GM21367 (cell line): ENCODE data around the gene AFF2.
"Not testable (repeated sequence)": the region's sequence is repeated elsewhere in the genome, so short reads cannot be mapped to it uniquely, and the experiment has no call there.

Experiments
- ATAC-seq: cut with Tn5 transposase; IDR thresholded peaks from one replicate; pipeline ENCODE4 v1.9.1; 2021; ENCODE audit not compliant: unreplicated experiment

Gene AFF2

DNA sequence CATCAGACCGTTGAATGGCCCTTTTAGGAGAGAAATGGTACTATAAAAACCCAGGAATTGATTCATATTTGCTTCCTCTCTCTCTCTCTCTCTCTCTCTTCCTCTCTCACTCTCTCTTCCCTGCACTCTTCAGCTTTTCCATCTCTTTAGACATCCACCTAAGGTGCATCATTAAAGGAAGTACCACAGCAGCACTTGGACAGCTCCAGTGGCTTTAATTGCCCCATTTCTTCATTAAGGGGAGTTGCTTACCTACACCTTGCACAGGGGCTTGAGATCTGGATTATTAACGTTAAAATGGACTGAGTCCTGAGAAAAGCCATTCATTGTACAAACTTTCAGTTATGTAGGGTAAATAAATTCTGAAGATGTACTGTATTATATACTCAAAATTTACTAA lies 323.6 kb downstream of the AFF2 start:
- no peak for ATAC-seq

DNA sequence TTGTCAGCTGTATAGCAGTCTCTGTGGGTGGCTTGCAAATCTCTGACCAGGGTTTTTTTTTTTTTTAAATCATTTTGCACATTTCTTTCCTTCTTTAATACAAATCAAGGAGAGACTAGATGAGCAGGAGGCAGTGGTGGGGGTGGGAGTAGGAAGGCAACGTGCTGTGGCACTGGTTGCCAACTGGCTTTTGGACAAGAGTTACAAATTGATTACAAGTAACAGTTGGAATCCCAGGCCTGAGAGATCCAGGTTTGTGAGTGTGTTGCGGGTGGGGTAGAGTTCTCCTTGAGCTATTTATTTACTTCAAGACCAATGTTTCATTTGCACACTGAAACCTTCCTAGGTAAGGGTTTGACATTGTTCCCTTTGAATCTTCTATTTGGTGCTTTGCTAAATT lies 325.3 kb downstream of the AFF2 start:
- no peak for ATAC-seq

DNA sequence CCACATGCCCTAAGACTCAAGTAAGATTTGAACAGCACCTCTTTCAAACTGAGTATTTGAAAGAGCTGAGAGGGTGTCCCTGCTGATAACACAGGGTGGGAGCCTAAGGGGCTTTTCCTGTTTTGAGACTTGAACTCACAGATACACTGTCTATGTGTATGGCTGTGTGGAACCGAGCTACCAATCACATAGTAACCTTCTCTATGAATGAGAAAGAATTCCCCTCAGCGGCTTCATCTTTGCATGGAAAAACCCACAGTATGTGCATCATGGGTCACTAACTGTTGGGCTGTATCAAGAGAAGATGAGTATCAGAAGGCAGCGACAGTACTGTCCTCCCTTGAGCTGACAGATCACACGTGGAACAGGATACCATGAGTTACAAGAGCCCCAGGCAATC lies 336.3 kb downstream of the AFF2 start:
- no peak for ATAC-seq

DNA sequence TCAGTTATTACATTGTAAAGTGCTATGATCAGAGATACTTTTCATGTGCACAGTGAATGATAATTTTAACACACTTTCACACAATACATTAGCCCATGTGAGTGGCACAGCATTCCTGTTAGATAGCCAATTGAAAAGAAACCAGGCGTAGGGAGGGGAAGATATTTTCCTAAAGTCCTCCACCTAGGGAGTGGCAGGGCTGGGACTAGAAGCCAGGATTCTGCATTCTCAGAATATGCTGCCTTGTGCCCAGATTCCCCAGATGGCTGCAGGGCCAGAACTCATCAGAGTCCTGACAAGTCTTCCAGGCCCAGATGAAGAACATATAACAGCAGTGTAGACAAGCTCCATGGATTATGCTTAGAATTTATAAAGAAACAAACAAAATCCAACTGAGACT lies 350.2 kb downstream of the AFF2 start:
- no peak for ATAC-seq

DNA sequence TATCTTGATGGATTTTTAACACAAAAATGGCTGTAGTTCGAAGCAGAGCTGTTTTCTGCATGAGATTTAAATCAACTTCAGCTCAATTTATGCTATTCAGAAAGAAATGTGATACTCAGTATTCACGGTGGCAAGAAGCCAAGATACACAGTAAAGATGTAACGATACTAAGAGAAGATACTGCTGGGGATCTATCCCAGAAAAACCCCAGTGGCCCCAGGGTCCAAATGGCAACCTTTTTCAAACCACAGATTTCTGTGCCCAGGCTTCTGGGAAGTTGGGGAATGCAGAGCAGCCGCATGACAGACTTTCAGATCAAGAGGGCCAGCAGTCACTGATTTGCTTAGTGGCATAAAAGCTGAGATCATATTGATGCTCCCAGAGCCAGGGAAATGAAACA lies 353.9 kb downstream of the AFF2 start:
- ATAC-seq = no peak

DNA sequence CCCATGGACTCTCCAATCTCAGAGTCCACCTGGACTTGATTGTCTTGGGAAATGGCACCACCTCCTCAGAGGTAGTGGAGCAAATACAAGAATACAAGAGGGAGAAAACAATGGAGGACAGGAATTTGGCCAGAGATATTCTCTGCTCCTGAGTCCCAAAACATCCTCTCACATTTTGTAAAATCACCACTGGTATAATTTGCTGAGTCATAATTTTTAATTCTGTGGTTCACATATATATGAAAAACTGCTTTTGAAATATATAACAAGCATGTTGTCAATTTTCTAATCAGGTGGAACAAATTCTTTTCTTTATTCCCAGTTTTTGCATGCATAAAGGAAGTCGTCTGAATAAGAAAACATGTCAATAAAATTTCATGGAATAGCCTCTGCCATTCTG lies 356.1 kb downstream of the AFF2 start:
- no peak for ATAC-seq

DNA sequence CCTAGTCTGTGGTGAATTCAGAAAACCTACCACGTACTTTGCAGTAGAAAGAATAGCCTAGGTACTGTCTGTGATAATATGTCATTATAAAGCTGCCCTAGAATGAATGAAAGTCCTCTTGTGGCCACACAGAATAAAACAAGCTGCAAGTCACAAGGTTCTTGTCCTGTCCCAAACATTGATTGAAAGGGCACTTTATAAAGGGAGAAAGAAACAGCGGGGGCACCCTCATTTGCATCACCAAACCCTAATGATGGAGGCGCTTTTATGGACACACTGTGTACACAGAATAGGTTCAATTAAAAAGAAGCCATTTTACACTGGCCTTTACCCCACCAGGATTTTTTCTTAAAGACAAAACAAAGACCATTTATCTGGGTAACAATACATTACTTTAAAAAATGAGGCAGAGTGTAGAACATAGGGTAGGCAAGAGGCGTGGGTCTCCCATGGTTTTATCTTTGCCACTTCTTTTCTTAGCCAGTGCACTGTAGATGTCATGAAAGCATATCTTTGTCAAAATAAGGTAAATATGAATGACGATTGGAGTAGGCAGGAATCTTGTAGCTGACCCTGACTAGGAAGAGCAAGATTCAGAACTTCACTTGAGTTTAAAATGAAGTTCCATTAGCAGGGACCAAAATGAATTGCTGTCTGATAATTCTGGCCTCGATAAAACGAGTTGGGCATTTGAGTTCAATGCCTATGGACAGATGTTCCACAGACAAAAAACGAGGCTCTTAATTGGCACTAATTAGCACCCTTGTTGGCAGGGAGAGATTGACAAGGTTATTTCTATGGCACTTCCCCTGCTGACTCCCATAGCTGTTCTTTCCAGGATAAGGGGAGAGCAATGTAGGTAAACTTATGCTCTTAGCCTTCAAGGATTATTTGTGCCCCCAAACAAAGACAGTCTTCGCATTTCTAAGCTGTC lies 365.1 kb downstream of the AFF2 start:
- ATAC-seq = no peak

DNA sequence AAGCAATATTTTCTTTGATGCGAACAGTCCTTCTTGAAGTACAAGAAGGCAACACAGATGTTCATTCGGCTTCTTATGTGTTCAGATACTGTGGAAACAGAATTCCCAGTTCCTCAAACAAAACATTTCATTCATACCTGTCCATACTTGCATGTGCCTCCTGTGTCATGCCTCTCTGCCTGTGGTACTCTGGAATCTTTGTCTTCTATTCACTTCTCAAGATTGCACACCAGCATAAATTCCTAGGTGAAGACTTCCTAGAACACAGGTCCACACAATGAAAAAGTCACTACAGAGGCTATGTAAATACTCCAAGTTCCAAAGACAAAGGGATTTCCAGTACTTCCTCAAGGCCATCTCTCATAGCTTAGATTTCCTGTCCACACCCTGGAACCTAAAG lies 367.2 kb downstream of the AFF2 start:
- ATAC-seq = no peak

DNA sequence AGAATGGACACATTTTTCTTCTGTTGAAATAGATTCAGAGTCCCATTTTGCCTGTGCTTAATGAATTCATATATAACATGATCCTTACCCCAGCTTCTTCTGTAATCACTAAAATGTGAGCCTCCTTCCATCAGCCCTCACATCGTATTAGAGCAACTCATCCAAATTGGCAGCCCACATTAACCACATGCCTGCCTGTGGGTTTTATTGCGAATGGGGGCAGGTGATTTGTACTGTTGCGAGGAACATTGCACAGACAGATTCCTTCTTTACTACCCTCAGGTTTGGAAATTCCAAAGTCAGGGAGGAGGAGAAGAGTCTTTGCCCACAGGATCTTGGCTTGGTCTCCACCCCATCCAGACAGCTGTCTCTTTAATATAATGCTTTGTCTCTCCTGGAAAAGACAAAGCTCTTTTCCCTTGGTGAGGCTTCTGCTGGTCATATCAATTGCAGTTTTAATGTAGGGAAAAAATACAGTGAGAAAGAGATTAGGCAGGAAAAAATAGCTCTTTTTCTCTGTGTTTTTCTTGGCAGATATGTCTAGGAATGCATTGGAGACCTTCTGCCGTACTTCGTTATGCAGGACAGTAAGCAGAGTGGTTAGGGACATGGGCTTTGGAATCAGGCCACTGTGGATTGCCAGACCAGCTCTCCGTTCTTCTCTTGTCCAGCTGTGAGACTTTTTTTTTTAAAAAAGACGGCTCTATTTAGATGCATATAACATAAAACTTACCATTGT lies 371.2 kb downstream of the AFF2 start:
- no peak for ATAC-seq

DNA sequence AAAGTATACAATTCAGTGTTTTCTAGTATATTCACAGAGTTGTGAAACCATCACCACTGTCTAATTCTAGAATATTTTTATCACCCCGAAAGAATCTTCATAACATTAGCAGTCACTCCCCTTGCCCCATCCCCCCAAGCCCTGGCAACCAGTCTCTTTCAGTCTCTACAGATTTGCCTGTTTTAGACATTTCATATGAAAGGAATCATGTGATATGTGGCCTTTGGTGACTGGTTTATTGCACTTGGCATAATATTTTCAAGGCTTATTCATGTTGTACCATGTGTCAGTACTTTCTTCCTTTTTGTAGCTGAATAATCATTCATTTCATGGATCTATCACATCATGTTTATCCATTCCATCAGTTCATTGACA lies 371.7 kb downstream of the AFF2 start:
- ATAC-seq = no peak

DNA sequence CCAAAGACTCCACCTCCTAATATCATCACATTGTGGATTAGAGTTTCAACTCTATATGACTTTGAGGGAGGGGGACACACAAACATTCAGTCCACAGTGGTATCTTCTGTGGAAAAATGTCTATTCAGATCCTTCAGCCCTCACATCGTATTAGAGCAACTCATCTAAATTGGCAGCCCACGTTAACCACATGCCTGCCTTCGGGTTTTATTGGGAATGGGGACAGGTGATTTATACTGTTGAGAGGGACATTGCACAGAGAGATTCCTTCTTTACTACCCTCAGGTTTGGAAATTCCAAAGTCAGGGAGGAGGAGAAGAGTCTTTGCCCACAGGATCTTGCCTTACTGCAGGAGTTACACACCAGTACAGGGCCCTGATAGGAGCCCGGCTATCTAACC lies 372.5 kb downstream of the AFF2 start:
- no peak for ATAC-seq

DNA sequence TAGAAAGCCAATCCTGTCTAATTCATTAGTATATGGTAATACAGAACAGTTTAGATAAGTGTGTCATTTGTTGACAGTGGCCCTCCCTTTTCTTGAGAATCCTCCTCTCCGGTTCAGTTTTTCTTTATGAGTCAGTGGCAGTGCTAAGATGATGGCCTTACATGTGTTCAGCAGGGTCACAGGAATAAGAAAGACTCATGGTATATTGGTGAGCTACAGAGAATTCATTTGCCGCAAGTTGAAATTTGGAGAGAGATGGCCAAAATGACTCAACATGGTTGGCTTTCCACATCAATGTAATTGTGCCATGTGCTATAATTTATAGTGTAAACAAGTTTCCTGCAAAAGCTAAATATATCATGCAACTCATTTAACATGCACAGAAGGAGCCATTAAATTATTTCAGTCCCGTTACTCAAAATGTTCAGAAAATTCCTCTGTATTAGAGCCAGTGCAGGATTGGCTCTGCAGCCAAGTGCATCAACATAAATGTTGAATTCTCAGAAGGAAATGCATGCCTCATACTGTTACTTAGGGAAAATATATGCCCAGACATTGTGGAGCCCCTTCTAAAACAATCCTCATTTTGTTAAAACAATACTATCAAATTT lies 374.3 kb downstream of the AFF2 start:
- ATAC-seq = no peak

DNA sequence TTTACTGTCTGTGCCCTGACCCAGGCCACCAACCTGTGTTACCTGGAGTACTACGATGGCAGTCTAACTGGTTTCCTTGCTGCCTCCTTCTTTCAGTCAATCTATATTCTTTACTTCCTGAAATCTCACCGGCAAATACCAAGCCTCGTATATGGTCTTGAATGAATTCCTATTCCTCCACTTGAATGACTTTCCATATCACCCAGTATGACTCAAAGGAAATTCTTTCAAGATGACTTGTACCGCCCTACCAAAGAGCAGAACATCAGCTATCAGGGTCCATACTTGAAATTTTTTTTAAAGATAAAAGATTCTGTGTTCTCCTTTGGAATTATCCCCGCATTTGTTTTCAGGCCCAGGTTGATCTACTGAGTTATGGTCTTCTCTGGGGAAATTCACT lies 378.0 kb downstream of the AFF2 start:
- ATAC-seq = no peak

DNA sequence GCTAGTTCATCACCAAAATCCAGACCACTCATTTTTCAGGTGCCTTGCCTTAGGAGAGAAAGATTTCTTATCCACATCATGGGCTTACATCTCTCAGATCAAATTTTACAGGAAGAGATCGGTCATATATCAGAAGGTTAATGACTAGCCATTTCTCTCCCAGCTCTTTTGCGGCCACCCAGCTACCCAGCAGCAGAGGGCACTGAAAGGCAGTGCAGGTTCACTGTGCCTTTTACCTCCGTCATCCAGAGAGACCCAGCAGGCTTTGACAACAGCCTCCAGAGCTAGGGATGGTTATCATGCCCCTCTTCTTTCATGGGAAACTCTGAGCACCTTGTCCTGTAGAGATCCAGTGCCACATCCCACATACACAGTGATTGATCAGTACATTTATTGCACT lies 384.8 kb downstream of the AFF2 start:
- ATAC-seq = no peak

DNA sequence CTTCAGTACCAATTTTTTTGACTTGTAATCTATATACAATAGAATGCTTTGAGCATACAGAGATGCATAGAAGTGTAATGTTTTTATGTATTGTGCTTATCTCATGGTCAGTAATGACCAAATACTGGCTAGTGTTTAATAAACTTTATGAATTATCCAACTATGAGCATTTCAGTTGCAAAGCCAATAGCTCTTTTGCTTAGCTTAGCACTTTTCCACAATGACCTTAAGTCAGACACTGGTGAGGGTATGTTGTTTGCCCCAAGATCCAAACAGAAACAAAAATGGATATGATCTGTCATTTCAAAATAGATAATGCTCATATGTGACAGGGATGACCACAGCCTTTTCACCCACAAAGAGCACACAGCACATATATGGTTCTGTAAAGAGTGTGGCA lies 393.0 kb downstream of the AFF2 start:
- no peak for ATAC-seq

DNA sequence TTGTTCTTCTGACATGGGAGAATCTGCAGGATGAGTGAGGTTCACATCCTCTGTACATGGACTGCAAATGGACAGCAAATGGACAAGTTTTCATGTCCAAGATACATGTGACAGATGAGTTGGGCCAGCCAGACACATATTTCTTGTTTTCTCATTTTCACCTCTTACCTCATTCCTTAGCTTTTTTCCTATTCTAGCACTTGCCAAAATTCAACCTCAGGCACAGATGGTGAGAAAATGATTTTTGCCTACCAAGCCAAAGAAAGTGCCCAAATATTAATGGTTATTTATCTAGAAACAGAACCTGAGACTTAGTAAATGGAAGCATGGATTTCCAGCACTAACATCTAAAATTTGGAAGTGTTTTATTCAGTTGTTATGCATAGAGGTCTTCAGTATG lies 402.2 kb downstream of the AFF2 start:
- no peak for ATAC-seq

DNA sequence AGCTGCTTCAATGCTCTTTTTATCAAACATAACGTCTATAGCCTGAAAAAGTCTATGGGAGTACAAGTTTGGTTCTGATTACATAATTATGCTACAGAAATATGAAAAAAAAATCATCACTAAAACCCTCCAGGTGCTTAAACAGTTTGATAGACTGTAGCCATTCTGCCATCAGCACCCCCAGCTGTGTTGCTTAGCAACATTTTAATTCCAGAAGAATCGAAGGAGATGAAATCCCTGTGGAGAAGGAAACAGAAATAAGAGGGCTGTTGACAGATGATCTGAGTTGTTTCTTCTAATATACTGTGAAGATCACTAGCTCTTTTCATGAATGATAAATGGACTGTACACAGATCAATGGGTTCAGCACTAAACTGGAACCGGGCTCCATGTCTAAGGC lies 402.8 kb downstream of the AFF2 start:
- ATAC-seq = no peak

DNA sequence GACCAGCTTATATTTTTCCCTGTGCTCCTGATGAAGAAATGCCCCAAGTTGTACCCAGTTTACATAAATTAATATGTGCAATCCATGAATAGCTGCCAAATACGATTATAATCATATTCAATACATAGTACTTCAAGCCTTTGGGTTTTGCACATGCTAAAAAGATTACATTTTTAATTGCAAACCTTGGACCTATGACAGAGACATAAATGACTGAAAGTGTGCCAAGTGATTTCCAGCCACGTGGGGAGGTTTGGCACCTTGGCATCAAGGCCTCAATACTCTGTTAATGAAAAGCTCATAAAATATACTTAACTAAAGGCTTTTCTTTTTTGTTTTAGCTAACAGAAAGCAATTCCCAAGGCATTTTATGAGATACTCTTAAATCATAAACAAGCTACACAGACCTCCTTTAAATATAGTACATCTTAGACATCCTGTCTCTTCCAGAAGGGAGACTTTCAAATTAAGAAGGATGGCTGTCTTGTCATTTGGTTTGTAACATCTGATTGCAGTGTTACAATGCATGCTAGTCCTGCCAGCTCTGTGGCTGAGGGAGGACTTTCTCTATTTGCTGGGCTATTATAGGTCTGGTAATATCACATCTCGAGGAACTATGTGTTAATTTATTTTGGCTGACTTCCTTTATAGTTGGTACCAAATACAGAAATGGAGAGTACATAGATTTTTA lies 404.1 kb downstream of the AFF2 start:
- ATAC-seq = no peak

DNA sequence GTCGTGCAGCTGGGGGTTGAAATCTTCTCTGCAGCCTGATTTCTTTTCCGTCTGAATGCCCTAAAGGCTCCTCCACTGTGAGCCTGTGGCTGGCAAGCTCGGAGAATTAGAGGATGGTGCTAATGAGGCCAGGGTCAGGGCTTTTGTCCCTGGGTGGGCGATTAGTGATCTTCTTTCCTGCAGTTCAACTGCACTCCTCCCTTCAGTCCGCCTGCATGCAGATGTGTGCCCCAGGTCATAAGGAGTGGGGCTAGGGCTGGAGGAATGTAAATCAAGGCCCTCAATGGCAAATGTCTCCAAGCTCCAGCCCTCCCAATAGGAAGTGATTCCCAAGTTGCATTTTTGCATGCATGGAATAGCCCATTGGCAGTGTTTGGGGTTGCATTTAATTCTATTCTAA lies 405.0 kb downstream of the AFF2 start:
- no peak for ATAC-seq

DNA sequence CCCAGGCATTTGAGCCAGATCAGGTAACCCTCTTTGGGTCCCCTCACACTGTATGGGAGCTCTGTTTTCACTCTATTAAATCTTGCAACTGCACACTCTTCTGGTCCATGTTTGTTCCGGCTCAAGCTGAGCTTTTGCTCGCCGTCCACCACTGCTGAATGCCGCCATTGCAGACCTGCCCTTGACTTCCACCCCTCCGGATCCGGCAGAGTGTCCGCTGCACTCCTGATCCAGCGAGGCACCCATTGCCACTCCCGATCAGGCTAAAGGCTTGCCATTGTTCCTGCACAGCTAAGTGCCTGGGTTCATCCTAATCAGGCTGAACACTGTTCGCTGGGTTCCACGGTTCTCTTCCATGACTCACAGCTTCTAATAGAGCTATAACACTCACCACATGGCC lies 406.2 kb downstream of the AFF2 start:
- ATAC-seq = not testable (repeated sequence)

DNA sequence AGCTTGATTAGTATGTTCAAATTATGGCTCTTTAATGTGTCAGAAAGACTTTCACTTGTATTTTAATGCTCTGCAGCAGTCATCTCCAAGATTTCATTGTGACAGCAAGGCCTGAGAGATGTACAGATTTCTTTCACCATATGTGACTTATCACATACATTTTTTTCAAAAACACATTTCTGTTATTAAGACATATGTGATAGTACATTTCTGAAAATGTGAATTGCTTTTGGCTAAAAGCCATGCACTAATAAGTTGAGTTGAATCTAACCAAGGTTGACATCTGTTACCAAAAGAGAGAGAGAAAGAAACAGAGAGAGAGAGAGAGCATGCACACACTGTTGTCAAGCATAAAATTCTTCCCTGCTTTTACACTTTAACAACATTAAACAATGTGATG lies 409.3 kb downstream of the AFF2 start:
- no peak for ATAC-seq
